GM06990 (cell line): ENCODE measurements around the gene RFC2.

Source experiments
- DNase-seq: peaks from one replicate; pipeline ENCODE4 v3.0.0-alpha.2; 2011; ENCODE audit not compliant: insufficient read length; ENCODE audit errors: extremely low read depth
- H3K27me3 ChIP-seq: replicated peaks from 2 replicates; pipeline ENCODE4 v1.6.0; 2011; ENCODE audit warnings: low read length; ENCODE audit not compliant: control insufficient read depth, insufficient read depth
- H3K36me3 ChIP-seq: 2 replicates; pipeline ENCODE4 v1.5.1; 2011; ENCODE audit warnings: low read length; ENCODE audit not compliant: control insufficient read depth, insufficient read depth
- H3K4me3 ChIP-seq: replicated peaks from 2 replicates; pipeline ENCODE4 v1.5.1; 2011; ENCODE audit warnings: low read depth, mild to moderate bottlenecking, control low read depth, low read length
- TF ChIP-seq, protein P1 (sequence below): IDR thresholded peaks from 2 replicates; pipeline ENCODE4 v1.5.1; 2011; ENCODE audit warnings: low read length, control low read depth, mild to moderate bottlenecking, inconsistent platforms; ENCODE audit not compliant: insufficient read depth, poor library complexity, severe bottlenecking

RFC2 gene

DNA sequence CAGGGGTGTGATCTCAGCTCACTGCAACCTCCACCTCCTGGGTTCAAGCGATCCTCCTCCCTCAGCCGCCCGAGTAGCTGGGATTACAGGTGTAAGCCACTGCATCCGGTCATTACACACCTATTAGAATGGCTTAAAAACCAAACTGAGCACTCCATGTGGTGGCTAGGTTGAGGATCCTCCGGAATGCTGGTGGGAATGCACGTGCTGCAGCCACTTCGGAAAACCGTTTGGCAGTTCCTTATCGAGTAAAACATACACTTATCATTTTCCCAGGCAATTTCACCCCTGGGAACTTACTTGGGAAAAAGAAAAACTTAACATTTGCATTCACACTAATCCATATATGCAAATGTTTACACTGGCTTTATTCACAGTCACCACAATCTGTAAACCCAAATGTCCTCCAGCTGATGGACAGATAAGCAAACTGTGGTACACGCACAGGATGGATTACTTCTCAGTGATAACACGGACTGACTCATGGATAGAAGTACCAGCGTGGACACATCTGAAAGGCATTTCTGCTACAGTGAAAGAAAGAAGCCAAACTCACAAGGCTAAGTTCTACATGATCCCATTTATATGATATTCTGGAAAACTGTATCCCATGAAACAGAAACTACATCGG lies 20.4 kb downstream of the RFC2 start:
- peaks cover 33% of the 10 kb centered on the region for H3K36me3 ChIP-seq
- TF ChIP-seq, protein P1, sequence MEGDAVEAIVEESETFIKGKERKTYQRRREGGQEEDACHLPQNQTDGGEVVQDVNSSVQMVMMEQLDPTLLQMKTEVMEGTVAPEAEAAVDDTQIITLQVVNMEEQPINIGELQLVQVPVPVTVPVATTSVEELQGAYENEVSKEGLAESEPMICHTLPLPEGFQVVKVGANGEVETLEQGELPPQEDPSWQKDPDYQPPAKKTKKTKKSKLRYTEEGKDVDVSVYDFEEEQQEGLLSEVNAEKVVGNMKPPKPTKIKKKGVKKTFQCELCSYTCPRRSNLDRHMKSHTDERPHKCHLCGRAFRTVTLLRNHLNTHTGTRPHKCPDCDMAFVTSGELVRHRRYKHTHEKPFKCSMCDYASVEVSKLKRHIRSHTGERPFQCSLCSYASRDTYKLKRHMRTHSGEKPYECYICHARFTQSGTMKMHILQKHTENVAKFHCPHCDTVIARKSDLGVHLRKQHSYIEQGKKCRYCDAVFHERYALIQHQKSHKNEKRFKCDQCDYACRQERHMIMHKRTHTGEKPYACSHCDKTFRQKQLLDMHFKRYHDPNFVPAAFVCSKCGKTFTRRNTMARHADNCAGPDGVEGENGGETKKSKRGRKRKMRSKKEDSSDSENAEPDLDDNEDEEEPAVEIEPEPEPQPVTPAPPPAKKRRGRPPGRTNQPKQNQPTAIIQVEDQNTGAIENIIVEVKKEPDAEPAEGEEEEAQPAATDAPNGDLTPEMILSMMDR: no peak
- H3K27me3 ChIP-seq: no peaks in the 10 kb centered on the region
- no peak overlapping the region for H3K4me3 ChIP-seq
- DNase-seq: no peak

DNA sequence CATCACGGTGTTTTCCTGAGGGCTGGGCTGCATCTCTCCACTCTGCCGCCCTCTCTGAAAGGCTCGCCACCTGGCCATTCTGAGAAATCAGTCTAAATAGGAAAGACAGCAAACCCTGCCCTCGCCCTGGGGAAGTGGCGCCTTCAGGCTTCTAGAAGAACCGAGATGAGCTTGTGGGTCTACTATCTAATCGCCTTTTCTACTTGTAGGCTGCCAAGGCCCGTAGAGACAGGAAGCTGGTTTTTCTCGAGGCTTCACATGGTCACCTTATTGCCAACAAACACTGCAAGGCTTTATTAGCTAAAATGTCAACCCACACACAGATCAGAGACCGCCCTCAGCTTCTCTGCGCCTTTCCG lies 23.0 kb downstream of the RFC2 start:
- TF ChIP-seq, protein P1: no peak
- peak; percentile 69 for DNase-seq
- no peak overlapping the region for H3K4me3 ChIP-seq
- peaks cover 26% of the 10 kb centered on the region for H3K36me3 ChIP-seq
- H3K27me3 ChIP-seq: no peaks in the 10 kb centered on the region

DNA sequence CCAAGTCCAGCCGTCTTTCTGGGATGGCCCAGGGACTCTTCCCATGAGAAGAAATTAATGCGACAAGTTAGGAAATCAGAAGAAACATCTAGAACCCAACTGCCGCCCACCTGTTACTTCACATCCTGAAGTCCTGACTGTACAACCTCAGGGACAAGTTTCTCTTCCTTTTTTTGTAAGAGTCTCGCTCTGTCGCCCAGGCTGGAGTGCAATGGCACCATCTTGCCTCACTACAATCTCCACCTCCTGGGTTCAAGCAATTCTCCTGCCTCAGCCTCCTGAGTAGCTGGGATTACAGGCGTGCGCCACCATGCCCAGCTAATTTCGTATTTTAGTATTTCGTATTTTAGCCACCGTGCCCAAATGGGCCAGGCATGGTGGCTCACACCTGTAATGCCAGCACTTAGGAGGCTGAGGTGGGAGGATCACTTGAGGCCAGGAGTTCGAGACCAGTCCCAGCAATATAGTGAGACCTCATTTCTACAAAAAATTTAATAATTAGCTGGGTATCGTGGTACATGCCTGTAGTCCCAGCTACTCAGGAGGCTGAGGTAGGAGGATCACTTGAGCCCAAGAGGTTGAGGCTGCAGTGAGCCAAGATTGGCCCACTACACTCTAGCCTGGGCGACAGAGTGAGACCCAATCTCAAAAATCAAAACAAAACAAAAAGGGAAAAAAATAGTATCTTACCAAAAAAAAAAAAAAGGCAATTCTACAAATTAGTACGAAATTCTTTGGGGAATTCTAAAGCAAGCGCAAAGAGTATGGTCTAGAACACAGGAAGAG lies 23.6 kb downstream of the RFC2 start:
- DNase-seq: peak; percentile 66

DNA sequence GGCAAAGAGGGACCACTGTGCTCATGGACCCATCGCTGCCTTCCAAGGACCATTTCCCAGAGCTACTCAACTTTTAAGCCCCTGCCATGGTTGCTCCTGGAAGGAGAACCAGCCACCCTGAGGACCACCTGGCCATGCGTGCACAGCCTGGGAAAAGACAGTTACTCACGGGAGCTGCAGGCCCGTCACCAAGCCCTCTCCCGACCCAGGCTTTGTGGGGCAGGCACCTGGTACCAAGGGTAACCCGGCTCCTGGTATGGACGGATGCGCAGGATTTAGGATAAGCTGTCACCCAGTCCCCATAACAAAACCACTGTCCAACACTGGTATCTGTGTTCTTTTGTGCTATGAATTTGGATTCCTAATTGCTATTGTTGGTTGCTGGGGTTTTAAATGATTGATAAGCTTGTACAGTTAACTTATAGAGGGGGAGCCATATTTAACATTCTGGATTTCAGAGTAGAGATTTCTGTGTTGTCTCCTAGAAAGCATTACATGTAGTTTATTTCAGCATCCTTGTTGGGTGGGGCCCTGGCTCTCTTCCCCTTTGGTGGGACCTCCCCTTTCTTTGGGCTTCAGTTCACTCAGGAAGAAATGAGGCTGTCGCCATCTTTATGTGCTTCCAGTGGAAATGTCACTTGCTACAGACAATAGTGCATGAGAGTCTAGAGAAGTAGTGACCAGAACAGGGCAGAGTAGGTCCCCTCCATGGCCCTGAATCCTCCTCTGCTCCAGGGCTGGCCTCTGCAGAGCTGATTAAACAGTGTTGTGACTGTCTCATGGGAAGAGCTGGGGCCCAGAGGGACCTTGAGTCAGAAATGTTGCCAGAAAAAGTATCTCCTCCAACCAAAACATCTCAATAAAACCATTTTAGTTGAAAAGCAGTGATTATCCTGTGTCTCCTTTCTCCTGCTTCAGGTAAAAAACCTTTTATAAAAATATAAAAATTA lies 25.0 kb downstream of the RFC2 start:
- no peak for DNase-seq
- TF ChIP-seq, protein P1: no peak
- no peak overlapping the region for H3K4me3 ChIP-seq
- H3K36me3 ChIP-seq: peaks cover 35% of the 10 kb centered on the region
- H3K27me3 ChIP-seq: no peaks in the 10 kb centered on the region

More for the DNA sequence above, 23.6 kb downstream of the RFC2 start:
- TF ChIP-seq, protein P1: no peak
- Histone ChIP-seq H3K27me3 (no peaks in the 10 kb centered on the region), H3K4me3 (no peak overlapping the region), H3K36me3 (peaks cover 29% of the 10 kb centered on the region)

DNA sequence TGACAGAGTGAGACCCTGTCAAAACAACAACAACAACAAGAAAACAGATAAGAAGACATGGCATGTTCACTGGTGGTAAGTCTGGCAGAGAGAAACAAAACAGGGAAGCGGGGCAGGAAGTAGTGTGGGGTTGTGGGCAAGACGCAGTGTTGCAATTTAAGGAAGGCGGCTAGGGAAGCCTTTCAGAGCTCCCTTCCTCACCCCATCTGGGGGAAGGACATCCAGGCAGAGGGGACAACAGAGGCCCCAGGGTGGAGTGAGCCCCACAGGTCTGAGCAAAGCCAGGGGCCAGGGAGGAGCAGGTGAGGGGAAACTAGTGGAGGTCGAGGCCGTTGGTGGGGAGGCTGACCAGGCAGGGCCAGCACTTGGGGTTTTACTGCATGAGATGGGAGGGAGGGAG lies 27.6 kb downstream of the RFC2 start:
- DNase-seq: no peak
- H3K36me3 ChIP-seq: peaks cover 42% of the 10 kb centered on the region
- H3K4me3 ChIP-seq: no peak overlapping the region
- TF ChIP-seq, protein P1: no peak
- H3K27me3 ChIP-seq: no peaks in the 10 kb centered on the region
